Right lung (tissue), 5 donors: Measurements from ENCODE around the gene PPFIA2. TPM values are rescaled to one million over a fixed set of nuclear protein-coding genes. Genes with fewer than 3 reads are reported as not detected.

Experiments used
- DNase-seq, 2 donors: peaks; one replicate each; pipeline ENCODE4 v3.0.0-alpha.2; 2013
- polyA plus RNA-seq, 5 donors: library from polyadenylated mRNA; unstranded; fragments of 120-200 nt; gene quantifications; one replicate each; pipeline versions ENCODE4 v1.2.1 to v1.2.3, GENCODE V29; 2013; ENCODE audit warnings: inconsistent platforms in 1 of 5, low replicate concordance in 1 of 5; ENCODE audit not compliant: insufficient read length in 5 of 5, insufficient read depth in 1 of 5

Gene PPFIA2
- polyA plus RNA-seq, 5 donors, result 1.4 to 3.3 (median 2.0) TPM

DNA sequence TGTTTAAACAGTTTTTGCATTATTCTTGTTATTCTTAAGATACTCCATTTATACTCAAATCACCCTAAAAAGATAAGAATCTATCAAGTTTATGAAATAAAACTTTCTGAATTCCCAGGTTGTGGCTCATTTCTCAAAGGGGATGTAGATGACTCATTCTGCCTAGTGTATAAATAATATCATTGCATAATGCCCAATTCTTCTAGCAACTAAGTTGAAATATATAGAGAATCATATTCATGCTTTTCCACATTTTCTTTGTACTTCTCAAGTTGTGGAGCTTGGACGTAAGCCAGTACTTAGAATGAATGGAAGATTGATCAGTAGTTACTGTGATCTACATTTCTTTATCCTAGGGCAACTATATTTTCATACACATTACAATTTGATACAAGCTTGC is 201.1 kb downstream of the PPFIA2 start:
- no peak for DNase-seq

- no peak for DNase-seq
Measured at GRCh38 chr12:81546811-81547210, 212.3 kb downstream of the PPFIA2 start.

- DNase-seq, result no peak
Measured at GRCh38 chr12:81543621-81544139, 215.5 kb downstream of the PPFIA2 start.

- DNase-seq, result no peak
Measured at GRCh38 chr12:81542065-81543010, 216.8 kb downstream of the PPFIA2 start.

DNA sequence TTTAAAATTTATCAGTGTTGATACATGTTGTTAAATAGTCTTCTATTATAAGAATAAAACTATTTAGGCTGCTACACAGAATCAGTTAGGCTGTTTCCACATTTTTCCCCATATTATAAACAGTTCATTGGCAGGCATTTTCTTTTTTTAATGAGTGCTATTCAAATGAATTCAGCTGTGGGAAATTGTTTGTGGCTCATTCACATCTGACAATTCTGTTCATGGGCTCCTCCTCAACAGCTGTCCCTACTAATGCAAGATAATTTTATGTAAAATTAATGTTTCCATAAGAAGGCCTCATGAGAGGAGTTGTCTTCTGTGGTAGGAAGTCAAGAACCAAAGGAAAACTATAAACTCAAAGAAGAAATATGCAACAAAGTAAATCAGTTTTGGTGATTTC is 218.0 kb downstream of the PPFIA2 start:
- DNase-seq, result peak; percentile 53 to 58

- DNase-seq, result no peak
Measured at GRCh38 chr12:81539279-81539678, 219.9 kb downstream of the PPFIA2 start.

DNA sequence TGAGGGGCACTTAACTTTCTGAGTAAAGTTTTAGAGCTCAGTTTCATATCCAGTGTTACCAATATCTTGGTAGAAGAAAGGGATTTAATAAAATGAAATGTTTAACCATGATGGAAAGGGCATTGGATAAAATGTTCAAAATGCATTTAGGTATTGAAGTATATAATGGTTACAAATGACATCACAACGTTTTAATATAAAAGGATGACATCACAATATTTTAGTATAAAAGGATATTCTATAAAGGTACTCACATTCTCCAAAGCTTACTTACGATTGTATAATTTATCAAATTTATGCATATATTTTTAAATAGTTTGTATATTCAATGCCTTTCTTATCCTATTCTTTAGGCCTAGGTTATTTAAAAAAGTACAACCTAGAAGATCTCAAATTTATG is 226.1 kb downstream of the PPFIA2 start:
- no peak for DNase-seq

GRCh38 chr12:81530352-81530751 is 228.8 kb downstream of the PPFIA2 start:
- DNase-seq, result no peak

DNA sequence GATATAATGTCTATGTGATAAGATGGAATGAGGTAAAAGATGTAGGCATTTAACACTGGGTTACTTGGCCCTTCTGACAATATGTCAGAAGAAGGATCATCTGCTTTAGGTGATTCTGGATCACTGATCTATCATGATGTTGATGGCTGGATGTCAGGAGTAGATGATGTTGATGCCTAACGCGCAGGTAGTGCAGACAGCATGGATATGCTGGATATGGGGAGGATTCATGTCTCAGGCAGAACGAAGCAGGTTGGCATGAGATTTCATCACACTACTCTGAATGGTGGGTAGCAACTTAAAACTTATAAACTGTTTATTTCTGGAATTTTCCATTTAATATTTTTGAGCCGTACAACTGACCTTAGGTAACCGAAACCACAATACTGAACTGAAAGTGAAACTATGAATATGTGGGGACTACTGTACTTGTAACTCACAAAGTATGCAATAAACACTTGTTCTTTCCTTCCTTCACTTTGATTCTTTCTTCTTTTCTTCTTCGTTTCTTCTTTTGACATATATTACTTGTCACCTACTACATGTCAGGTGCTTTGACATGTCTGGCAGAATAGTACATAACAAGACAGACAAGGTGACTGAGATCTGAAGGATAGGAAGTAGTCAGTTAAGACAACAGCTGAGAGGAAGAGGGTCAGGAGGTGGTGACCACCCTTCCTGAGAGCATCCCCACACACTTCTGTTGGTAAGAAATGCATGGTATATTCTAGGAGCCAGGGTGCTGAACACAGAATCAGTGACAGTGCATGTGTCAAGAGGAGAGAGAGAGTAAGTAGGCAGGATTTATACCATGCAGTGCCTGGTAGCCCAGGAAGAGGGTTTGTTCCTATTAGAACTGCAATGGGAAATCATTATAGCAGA is 238.8 kb downstream of the PPFIA2 start:
- no peak for DNase-seq

DNA sequence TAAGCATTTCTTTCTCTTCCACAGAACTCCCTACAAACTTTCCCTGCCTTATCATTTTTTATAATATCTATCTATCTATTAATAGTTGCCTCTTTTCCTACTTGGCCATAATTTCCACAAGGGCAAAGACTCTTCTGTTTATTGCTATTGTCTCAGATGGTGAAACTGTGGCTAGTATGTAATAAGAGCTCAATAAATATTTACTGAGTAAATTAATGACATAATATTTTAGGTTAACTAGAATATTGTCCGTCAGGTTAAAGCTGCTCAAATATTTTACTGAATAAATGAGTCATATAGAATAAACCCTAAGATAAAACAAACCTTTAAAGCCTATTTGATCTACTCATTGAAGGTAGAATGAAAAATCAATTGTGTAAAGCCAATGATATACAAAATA is 240.5 kb downstream of the PPFIA2 start:
- no peak for DNase-seq

GRCh38 chr12:81517296-81517695 is 241.9 kb downstream of the PPFIA2 start:
- DNase-seq, result no peak

DNA sequence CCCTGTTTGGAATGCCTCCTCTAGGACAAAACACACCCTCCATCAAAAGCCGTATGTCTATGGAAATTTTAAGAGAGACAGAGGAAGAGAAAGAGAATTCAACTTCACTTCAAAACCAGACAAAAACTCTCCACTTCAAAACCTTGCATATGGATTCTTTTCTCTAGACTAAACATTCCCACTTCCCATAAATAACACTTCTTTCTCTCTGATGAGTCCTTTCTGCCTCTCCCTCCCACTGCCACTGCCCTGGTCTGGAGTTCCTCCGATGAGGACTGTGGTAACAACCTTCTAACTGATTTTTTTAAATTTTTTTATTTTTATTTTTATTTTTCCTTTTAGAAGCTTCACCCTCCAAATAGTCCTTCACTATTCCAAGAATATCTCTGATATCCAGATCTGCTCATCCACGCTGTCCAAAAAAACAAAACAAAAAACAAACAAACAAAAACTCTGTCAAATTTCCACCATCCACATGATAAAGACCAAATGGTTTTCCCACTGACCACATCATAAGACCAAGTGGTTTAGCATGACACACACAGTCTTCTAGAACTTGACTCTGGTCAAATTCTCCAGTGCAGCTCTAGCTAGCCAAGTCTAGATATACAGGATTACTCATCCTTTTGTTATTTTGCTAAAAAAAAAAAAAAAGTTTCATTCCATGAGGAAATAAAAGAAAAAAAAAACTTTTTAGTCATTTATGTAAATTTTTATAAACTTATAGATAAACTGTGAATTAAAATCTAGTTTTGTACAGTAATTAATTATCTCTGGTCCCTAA is 256.0 kb downstream of the PPFIA2 start:
- DNase-seq, result no peak

DNA sequence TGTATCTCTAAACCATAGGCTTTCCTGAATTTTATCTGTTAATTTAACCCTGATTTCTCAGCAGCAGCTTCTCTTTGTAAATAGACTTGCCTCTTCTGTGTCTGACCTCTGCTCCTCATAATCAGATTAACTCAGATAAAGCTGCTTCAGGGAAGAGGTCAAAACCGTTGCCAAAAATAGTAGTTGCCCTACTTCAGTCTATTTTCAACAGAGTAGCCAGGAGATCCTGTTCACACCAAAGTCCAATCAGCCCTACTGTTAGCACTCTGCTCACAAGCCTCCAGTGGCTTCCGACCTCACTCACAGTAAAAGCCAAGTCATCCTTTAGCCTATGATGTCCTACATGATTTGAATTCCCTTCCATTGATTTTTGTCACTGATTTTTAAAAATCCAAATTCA is 258.4 kb downstream of the PPFIA2 start:
- DNase-seq, result no peak

DNA sequence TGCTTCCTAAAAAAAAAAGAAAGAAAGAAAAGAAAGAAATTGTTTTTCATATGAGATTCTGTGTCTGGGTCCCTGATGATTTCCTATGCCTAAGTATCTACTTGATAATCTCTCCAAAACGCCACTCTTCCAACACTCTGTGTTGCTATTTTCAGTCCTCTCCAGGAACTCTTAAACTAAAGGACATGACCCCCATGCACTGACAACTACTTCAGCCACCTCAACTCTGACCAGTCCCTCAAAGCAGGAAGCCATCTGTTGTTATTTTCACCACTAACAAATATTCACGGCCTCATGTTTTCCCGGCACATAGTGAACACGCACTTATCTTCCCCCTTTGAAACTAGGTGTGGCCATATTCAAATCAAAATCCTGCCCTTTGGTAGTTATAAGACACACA is 259.3 kb downstream of the PPFIA2 start:
- DNase-seq, result no peak

DNA sequence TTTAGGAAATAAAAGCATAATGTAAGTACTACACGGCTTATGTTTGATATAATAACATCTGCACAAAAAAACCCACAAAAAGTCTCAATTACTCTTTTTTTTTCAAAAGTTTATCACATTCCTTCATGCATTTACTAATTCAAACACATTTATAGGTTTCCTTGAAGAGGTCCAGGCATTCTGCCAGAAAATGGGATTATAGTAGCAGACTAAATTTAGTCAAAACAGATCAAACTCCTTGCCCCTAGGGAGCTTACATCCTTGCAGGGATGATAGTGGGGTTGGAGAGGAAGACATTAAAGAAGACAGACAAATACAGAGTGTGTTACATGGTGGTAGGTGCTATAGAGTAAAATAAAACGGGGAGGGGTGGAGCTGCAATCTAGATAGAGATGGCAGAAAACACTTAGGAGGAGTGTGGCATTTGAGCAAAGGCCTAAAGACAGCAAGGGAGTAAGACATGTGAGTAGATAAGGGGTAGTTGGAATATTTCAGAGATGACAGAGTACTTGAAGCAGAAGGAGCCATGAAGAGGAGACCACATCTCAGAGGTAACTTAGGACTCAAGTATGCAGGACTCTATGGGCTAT is 266.9 kb downstream of the PPFIA2 start:
- no peak for DNase-seq

DNA sequence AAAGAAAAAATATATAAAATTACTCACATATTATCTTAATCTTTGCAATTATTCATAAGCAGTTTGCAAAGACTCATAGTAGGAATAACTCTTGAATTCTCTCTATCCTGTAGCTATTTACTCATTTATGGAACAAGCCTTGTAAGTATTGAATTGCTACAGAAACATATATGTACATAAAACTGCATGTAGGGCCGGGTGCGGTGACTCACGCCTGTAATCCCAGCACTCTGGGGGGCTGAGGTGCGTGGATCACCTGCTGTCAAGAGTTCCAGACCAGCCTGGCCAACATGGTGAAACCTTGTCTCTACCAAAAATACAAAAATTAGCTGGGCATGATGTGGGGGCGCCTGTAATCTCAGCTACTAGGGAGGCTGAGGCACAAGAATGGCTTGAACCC is 286.2 kb downstream of the PPFIA2 start:
- DNase-seq, result no peak

GRCh38 chr12:81470923-81471322 is 288.2 kb downstream of the PPFIA2 start:
- DNase-seq, result no peak

- DNase-seq, result peak in 1 of 2 donors; percentile 2
Measured at GRCh38 chr12:81468206-81468605, 290.9 kb downstream of the PPFIA2 start.

DNA sequence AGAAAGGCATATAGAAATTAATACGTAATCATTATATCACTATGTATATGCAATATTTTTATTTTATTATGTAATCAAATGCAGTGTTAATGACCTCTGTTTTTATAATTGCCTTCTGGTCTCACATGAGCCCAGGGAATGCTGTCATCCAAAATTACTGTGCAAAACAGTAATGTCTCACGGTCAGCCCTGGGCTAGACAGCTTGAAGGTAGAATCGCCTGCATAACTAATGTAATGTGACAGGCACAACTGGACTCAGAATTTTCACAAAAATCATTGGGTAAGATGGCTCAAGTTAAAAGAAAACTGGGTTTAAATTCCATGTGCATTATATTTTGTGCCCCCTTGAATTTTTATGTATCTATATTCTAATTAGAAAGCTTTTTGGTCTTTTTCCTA is 293.3 kb downstream of the PPFIA2 start:
- no peak for DNase-seq

DNA sequence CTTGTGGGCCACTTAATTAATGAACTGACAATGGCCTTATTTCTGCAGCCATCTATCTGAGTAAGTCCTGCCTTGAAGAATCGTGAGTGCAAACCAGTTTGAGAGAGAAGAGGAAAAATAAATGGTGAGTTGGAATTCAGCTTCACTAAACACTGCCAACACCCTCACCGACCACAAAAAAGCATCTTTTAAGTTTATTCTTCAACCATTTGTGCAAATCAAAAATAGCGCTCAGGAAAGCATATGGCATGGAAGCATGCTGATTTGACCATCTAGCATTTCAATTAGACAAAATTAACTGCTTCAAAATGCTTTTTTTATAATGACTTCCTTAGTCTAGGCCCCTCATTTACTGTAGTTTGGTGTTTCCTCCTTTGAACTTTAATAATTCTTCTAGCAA is 294.0 kb downstream of the PPFIA2 start:
- no peak for DNase-seq

DNA sequence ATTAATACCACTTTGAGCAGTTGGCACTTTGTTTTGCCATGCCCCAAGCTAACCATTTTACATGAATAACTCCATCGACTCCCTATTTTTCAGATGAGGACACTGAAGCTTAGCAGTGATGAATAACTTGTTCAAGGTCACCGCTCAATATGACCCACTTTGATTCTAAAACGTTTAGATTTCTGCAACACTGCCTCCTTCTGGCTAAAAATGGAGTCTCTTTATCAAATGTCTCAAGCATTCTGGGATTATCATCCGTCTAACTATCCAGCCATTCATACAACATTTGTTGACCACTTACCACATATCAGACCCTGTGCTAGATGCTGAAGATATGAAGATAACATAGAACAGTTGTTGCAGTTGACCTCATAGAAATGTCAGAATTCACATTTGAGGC is 298.0 kb downstream of the PPFIA2 start:
- no peak for DNase-seq
